ENCODE results near the gene CHD3. TPM values are rescaled to one million over a fixed set of nuclear protein-coding genes. Genes with fewer than 3 reads are reported as not detected.

Gene CHD3
- polyA plus RNA-seq, 1 donor from 2014 or later: 115 TPM

DNA sequence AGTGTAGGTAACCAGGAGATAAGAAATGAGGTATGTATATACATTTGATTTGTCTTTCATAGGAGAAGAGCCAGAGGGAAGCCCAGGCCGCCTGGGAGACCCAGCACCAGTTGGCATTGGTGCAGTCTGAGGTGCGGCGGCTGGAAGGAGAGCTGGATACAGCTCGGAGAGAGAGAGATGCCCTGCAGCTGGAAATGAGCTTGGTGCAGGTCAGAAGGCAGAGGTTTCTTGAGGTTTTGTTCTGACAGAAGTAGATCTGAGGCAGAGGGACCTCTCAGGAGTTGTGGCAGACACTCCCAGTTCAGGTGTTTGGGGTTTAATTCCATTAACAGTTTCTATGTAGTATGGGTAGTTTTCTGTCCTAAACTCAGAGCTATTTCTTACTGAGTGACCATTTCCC is 51.4 kb downstream of the CHD3 start:
- no peaks in the 10 kb centered on the region for H3F3A ChIP-seq (ENCODE audit: insufficient read depth, low read length, poor library complexity, severe bottlenecking)
- peaks cover 13% of the 10 kb centered on the region for H3K36me3 ChIP-seq (ENCODE audit: insufficient read depth, low read length)
- no peaks in the 10 kb centered on the region for H3K79me2 ChIP-seq (replicated peaks; ENCODE audit: insufficient read depth, low read length)
- H3K4me3 ChIP-seq (ENCODE audit: low read length): no peak overlapping the region
- no peak overlapping the region for H3K4me2 ChIP-seq (ENCODE audit: low read length)
- TF ChIP-seq REST (IDR thresholded peaks at IDR 0.05; ENCODE audit: borderline replicate concordance) (no peak), EP300 (conservative IDR thresholded peaks at IDR 0.05; ENCODE audit: poor library complexity, severe bottlenecking) (no peak), SMC3 (conservative IDR thresholded peaks at IDR 0.05; ENCODE audit: poor library complexity) (no peak), POLR2AphosphoS5 (IDR thresholded peaks at IDR 0.05) (no peak), TAF1 (IDR thresholded peaks at IDR 0.05; ENCODE audit: low read depth) (no peak), MXI1 (conservative IDR thresholded peaks at IDR 0.05; ENCODE audit: poor library complexity, severe bottlenecking) (no peak), RAD21 (conservative IDR thresholded peaks at IDR 0.05) (no peak), CTCF (IDR thresholded peaks at IDR 0.05; ENCODE audit: poor library complexity, severe bottlenecking) (no peak), EZH2 (IDR thresholded peaks at IDR 0.05; ENCODE audit: borderline replicate concordance, insufficient read depth, low read length, poor library complexity, severe bottlenecking) (no peak)
- no peaks in the 10 kb centered on the region for H3K27me3 ChIP-seq (ENCODE audit: insufficient read depth, low read depth, low read length)
- H3K9me3 ChIP-seq (ENCODE audit: low read length): no peaks in the 10 kb centered on the region
- no peak overlapping the region for H3K9ac ChIP-seq (ENCODE audit: low read length)
- no peaks in the 10 kb centered on the region for H3K9me2 ChIP-seq (ENCODE audit: insufficient read depth, low read length)
- no peaks in the 10 kb centered on the region for H4K20me1 ChIP-seq (ENCODE audit: insufficient read depth)
- H3K27ac ChIP-seq (ENCODE audit: low read length): no peak overlapping the region
- H2AFZ ChIP-seq (ENCODE audit: low read depth, low read length): no peak overlapping the region

DNA sequence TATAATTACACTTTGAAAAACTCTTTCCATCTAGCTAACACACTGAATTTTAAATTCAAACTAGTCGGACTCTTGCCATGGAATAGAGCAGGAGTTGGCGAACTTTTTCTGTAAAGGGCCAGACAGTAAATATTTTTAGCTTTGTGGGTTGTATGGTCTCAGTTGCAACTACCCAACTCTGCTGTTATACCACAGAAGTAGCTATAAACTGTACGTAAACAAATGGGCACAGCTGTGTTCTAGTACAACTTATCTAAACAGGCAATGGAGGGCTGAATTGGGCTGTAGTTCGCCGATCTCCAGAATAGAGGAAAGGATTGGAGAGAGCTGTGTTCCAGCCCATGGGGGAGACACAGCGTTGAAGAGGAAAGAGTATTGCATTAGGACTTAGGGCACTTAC is 52.2 kb downstream of the CHD3 start:
- peaks cover 13% of the 10 kb centered on the region for H3K36me3 ChIP-seq (ENCODE audit: insufficient read depth, low read length)
- H2AFZ ChIP-seq (ENCODE audit: low read depth, low read length): no peak overlapping the region
- H3K4me3 ChIP-seq (ENCODE audit: low read length): no peak overlapping the region
- H3K4me2 ChIP-seq (ENCODE audit: low read length): no peak overlapping the region
- H3K9ac ChIP-seq (ENCODE audit: low read length): no peak overlapping the region
- no peak for TF ChIP-seq MXI1 (conservative IDR thresholded peaks at IDR 0.05; ENCODE audit: poor library complexity, severe bottlenecking)
- no peak for TF ChIP-seq POLR2AphosphoS5 (IDR thresholded peaks at IDR 0.05)
- H3F3A ChIP-seq (ENCODE audit: insufficient read depth, low read length, poor library complexity, severe bottlenecking): no peaks in the 10 kb centered on the region
- no peaks in the 10 kb centered on the region for H3K27me3 ChIP-seq (ENCODE audit: insufficient read depth, low read depth, low read length)
- H3K79me2 ChIP-seq (replicated peaks; ENCODE audit: insufficient read depth, low read length): no peaks in the 10 kb centered on the region
- H3K9me2 ChIP-seq (ENCODE audit: insufficient read depth, low read length): no peaks in the 10 kb centered on the region
- H3K27ac ChIP-seq (ENCODE audit: low read length): no peak overlapping the region
- H3K9me3 ChIP-seq (ENCODE audit: low read length): no peaks in the 10 kb centered on the region
- H4K20me1 ChIP-seq (ENCODE audit: insufficient read depth): no peaks in the 10 kb centered on the region

GRCh38 chr17:7943291-7943690 is 54.7 kb downstream of the CHD3 start:
- Histone ChIP-seq H3K27ac (ENCODE audit: low read length) (no peak overlapping the region), H3F3A (ENCODE audit: insufficient read depth, low read length, poor library complexity, severe bottlenecking) (no peaks in the 10 kb centered on the region), H3K79me2 (replicated peaks; ENCODE audit: insufficient read depth, low read length) (no peaks in the 10 kb centered on the region), H2AFZ (ENCODE audit: low read depth, low read length) (no peak overlapping the region), H3K4me2 (ENCODE audit: low read length) (no peak overlapping the region), H3K27me3 (ENCODE audit: insufficient read depth, low read depth, low read length) (no peaks in the 10 kb centered on the region), H3K4me3 (ENCODE audit: low read length) (no peak overlapping the region), H3K9me2 (ENCODE audit: insufficient read depth, low read length) (no peaks in the 10 kb centered on the region), H3K9ac (ENCODE audit: low read length) (no peak overlapping the region), H3K9me3 (ENCODE audit: low read length) (no peaks in the 10 kb centered on the region), H4K20me1 (ENCODE audit: insufficient read depth) (no peaks in the 10 kb centered on the region), H3K36me3 (ENCODE audit: insufficient read depth, low read length) (peaks cover 13% of the 10 kb centered on the region)
- TF ChIP-seq POLR2AphosphoS5 (IDR thresholded peaks at IDR 0.05) (no peak), CTCF (IDR thresholded peaks at IDR 0.05; ENCODE audit: poor library complexity, severe bottlenecking) (no peak), EP300 (conservative IDR thresholded peaks at IDR 0.05; ENCODE audit: poor library complexity, severe bottlenecking) (no peak), MXI1 (conservative IDR thresholded peaks at IDR 0.05; ENCODE audit: poor library complexity, severe bottlenecking) (no peak), TAF1 (IDR thresholded peaks at IDR 0.05; ENCODE audit: low read depth) (no peak), SMC3 (conservative IDR thresholded peaks at IDR 0.05; ENCODE audit: poor library complexity) (no peak), REST (IDR thresholded peaks at IDR 0.05; ENCODE audit: borderline replicate concordance) (no peak), RAD21 (conservative IDR thresholded peaks at IDR 0.05) (no peak), EZH2 (IDR thresholded peaks at IDR 0.05; ENCODE audit: borderline replicate concordance, insufficient read depth, low read length, poor library complexity, severe bottlenecking) (no peak)
